ENCODE data around the gene PTPRQ.

DNA sequence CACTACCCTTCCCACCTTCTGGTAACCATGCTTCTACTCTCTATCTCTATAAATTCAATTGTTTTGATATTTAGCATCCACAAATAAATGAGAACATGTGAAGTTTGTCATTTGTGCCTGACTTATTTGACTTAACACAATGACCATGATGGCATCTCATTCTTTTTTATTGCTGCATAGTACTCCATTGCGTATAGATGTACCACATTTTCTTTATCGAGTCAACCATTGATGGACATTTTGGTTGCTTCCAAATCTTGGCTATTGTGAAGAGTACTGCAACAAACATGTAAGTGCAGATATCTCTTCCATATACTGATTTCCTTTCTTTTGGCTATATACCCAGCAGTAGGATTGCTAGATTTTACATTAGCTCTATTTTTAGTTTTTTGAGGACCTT is 73.6 kb downstream of the PTPRQ start:
- TF ChIP-seq, protein P1, sequence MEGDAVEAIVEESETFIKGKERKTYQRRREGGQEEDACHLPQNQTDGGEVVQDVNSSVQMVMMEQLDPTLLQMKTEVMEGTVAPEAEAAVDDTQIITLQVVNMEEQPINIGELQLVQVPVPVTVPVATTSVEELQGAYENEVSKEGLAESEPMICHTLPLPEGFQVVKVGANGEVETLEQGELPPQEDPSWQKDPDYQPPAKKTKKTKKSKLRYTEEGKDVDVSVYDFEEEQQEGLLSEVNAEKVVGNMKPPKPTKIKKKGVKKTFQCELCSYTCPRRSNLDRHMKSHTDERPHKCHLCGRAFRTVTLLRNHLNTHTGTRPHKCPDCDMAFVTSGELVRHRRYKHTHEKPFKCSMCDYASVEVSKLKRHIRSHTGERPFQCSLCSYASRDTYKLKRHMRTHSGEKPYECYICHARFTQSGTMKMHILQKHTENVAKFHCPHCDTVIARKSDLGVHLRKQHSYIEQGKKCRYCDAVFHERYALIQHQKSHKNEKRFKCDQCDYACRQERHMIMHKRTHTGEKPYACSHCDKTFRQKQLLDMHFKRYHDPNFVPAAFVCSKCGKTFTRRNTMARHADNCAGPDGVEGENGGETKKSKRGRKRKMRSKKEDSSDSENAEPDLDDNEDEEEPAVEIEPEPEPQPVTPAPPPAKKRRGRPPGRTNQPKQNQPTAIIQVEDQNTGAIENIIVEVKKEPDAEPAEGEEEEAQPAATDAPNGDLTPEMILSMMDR (IDR thresholded peaks at IDR 0.05; ENCODE audit: borderline replicate concordance, extremely low read depth, low read length, poor library complexity, severe bottlenecking): no peak
- no peak for TF ChIP-seq EZH2 (IDR thresholded peaks at IDR 0.05; ENCODE audit: borderline replicate concordance, low read depth, low read length, severe bottlenecking)

All from DND-41 (cell line).